HG03354 (cell line): ENCODE measurements around the gene ISG15.
"Not testable (repeated sequence)": the region's sequence is repeated elsewhere in the genome, so short reads cannot be mapped to it uniquely, and the experiment has no call there.

Experiments used
- ATAC-seq: cut with Tn5 transposase; IDR thresholded peaks from one replicate; pipeline ENCODE4 v1.9.1; 2021; ENCODE audit warnings: mild to moderate bottlenecking; ENCODE audit not compliant: unreplicated experiment, poor library complexity, severe bottlenecking

The ISG15 gene

GRCh38 chr1:1054099-1054700, 40.9 kb downstream of the ISG15 start:
- no peak for ATAC-seq

GRCh38 chr1:1054971-1055370, 41.7 kb downstream of the ISG15 start:
- ATAC-seq = no peak

- ATAC-seq = no peak
Measured at GRCh38 chr1:1055841-1056736, 42.8 kb downstream of the ISG15 start.

- not testable (repeated sequence) for ATAC-seq
Measured at GRCh38 chr1:1057769-1058087, 44.4 kb downstream of the ISG15 start.

GRCh38 chr1:1058088-1058905, 45.0 kb downstream of the ISG15 start:
- ATAC-seq = no peak

- ATAC-seq = peak; percentile 39
Measured at GRCh38 chr1:1058921-1059493, 45.7 kb downstream of the ISG15 start.

- ATAC-seq = peak; percentile 77
Measured at GRCh38 chr1:1059494-1060280, 46.4 kb downstream of the ISG15 start.

- ATAC-seq = no peak
Measured at GRCh38 chr1:1060281-1061000, 47.1 kb downstream of the ISG15 start.

- no peak for ATAC-seq
Measured at GRCh38 chr1:1061682-1062345, 48.5 kb downstream of the ISG15 start.

GRCh38 chr1:1062348-1063163, 49.3 kb downstream of the ISG15 start:
- ATAC-seq = no peak

- ATAC-seq = no peak
Measured at GRCh38 chr1:1063261-1063944, 50.1 kb downstream of the ISG15 start.
